ENCODE results near the gene ODF4. TPM values are rescaled to one million over a fixed set of nuclear protein-coding genes. Genes with fewer than 3 reads are reported as not detected.

The ODF4 gene
- polyA plus RNA-seq, 1 of the 3 experiments (the other 2 are of a cell fraction): not detected

GRCh38 chr17:8312251-8312650 lies 27.4 kb upstream of the ODF4 start:
- H3K9ac ChIP-seq: no peak overlapping the region
- H4K20me1 ChIP-seq (ENCODE audit: insufficient read depth): no peaks in the 10 kb centered on the region
- H3K4me2 ChIP-seq: no peak overlapping the region
- no peak overlapping the region for H3K4me3 ChIP-seq (ENCODE audit: low read depth in 2 of 2, low read length in 1 of 2)
- peaks cover 0 to 4% of the 10 kb centered on the region in 2 experiments; a peak in 1 of 4 replicates for H3K4me1 ChIP-seq (ENCODE audit: control insufficient read depth in 1 of 2, insufficient read depth in 2 of 2, low read depth in 1 of 2, low read length in 1 of 2)
- H3K27me3 ChIP-seq (ENCODE audit: insufficient read depth): peaks cover 30% of the 10 kb centered on the region
- no peaks in the 10 kb centered on the region for H3K9me3 ChIP-seq
- no peaks in the 10 kb centered on the region for H3F3A ChIP-seq (replicated peaks; ENCODE audit: insufficient read depth)
- H3K79me2 ChIP-seq (ENCODE audit: insufficient read depth): no peaks in the 10 kb centered on the region
- POLR2A ChIA-PET: no interaction called here
- H3K36me3 ChIP-seq (replicated peaks in 1 of 2; ENCODE audit: control insufficient read depth in 1 of 2, insufficient read depth in 2 of 2, low read length in 1 of 2): no peaks in the 10 kb centered on the region
- no peak for DNase-seq
- H3K27ac ChIP-seq (ENCODE audit: low read depth in 2 of 2, low read length in 1 of 2): no peak overlapping the region
- TF ChIP-seq CTCF (IDR thresholded peaks at IDR 0.05) (no peak), RXRA (IDR thresholded peaks at IDR 0.05; ENCODE audit: borderline replicate concordance, low read depth) (no peak), JUND (IDR thresholded peaks at IDR 0.05) (no peak), POLR2AphosphoS5 (IDR thresholded peaks at IDR 0.05; ENCODE audit: low read depth, low read length) (no peak), PBX3 (IDR thresholded peaks at IDR 0.05) (no peak), FOXM1 (IDR thresholded peaks at IDR 0.05; ENCODE audit: low read depth) (no peak), NFIC (IDR thresholded peaks at IDR 0.05; ENCODE audit: borderline replicate concordance) (no peak)
- H3K9me2 ChIP-seq: no peaks in the 10 kb centered on the region
- CTCF ChIA-PET: interaction anchor here (1.2 to 2.1 kb wide), 2 partner anchors 12 to 14 kb away, joined by 3 to 17 read pairs; no protein-coding TSS in a partner anchor
- WGBS (ENCODE audit: low lambda C conversion rate): 50% methylated on average over 13 of the region's 13 CpGs
- no peak overlapping the region for H2AFZ ChIP-seq (ENCODE audit: low read depth)

GRCh38 chr17:8312726-8313600 lies 26.7 kb upstream of the ODF4 start:
- Histone ChIP-seq H3K36me3 (replicated peaks in 1 of 2; ENCODE audit: control insufficient read depth in 1 of 2, insufficient read depth in 2 of 2, low read length in 1 of 2) (no peaks in the 10 kb centered on the region), H4K20me1 (ENCODE audit: insufficient read depth) (no peaks in the 10 kb centered on the region), H3K4me2 (no peak overlapping the region), H2AFZ (ENCODE audit: low read depth) (no peak overlapping the region), H3K9me2 (no peaks in the 10 kb centered on the region), H3K27ac (ENCODE audit: low read depth in 2 of 2, low read length in 1 of 2) (no peak overlapping the region), H3K4me1 (ENCODE audit: control insufficient read depth in 1 of 2, insufficient read depth in 2 of 2, low read depth in 1 of 2, low read length in 1 of 2) (peaks cover 0 to 4% of the 10 kb centered on the region in 2 experiments; a peak in 1 of 4 replicates), H3K27me3 (ENCODE audit: insufficient read depth) (peaks cover 30% of the 10 kb centered on the region), H3F3A (replicated peaks; ENCODE audit: insufficient read depth) (no peaks in the 10 kb centered on the region), H3K79me2 (ENCODE audit: insufficient read depth) (no peaks in the 10 kb centered on the region), H3K4me3 (ENCODE audit: low read depth in 2 of 2, low read length in 1 of 2) (no peak overlapping the region), H3K9me3 (no peaks in the 10 kb centered on the region), H3K9ac (no peak overlapping the region)
- no peak for DNase-seq
- ChIA-PET POLR2A (interaction anchor here (0.9 kb wide), 1 partner anchor 12 kb away, joined by 3 read pairs; no protein-coding TSS in a partner anchor), CTCF (interaction anchor here (0.6 to 2.1 kb wide), 5 partner anchors 13 to 1094 kb away, joined by 3 to 17 read pairs (median 3); partner anchors contain the start of gene DLG4)
- 61% methylated on average over 16 of the region's 16 CpGs for WGBS (ENCODE audit: low lambda C conversion rate)
- no peak for TF ChIP-seq MAX (IDR thresholded peaks at IDR 0.05; ENCODE audit: low read depth)
- TF ChIP-seq FOXJ3 (CRISPR knock-in tag; IDR thresholded peaks at IDR 0.05): no peak
- no peak for TF ChIP-seq POLR2AphosphoS5 (IDR thresholded peaks at IDR 0.05; ENCODE audit: low read depth, low read length)
- TF ChIP-seq EZH2phosphoT487 (IDR thresholded peaks at IDR 0.05; ENCODE audit: borderline replicate concordance, low read depth): no peak
- no peak for TF ChIP-seq GATA2 (CRISPR knock-in tag; IDR thresholded peaks at IDR 0.05)
- TF ChIP-seq TAF1 (IDR thresholded peaks at IDR 0.05; ENCODE audit: borderline replicate concordance, low read depth, low read length): no peak
- TF ChIP-seq ELF1 (IDR thresholded peaks at IDR 0.05): no peak
- no peak for TF ChIP-seq RXRA (IDR thresholded peaks at IDR 0.05; ENCODE audit: borderline replicate concordance, low read depth)
- no peak for TF ChIP-seq SMC3 (IDR thresholded peaks at IDR 0.05; ENCODE audit: low read depth, low read length)
- TF ChIP-seq GABPA (IDR thresholded peaks at IDR 0.05; ENCODE audit: low read depth): no peak
- no peak for TF ChIP-seq USF2 (IDR thresholded peaks at IDR 0.05; ENCODE audit: borderline replicate concordance, low read depth, low read length)
- no peak for TF ChIP-seq MXI1 (IDR thresholded peaks at IDR 0.05; ENCODE audit: low read depth, low read length)
- no peak for TF ChIP-seq USF1 (IDR thresholded peaks at IDR 0.05; ENCODE audit: borderline replicate concordance, low read depth)
- no peak for TF ChIP-seq RCOR1 (IDR thresholded peaks at IDR 0.05; ENCODE audit: low read length)
